HL-60 (cell line): ENCODE results near the gene VAT1.

Experiments used
- DNase-seq, 2 experiments: peaks; one replicate each; pipeline ENCODE4 v3.0.0-alpha.2; 2010 to 2020; ENCODE audit warnings: low read depth in 1 of 2, low spot score in 1 of 2
- H3K27ac ChIP-seq: fragments of 250-450 bp; sonication (Bioruptor Pico); replicated peaks from 2 replicates; pipeline ENCODE4 v1.5.1; 2020; ENCODE audit warnings: mild to moderate bottlenecking, moderate library complexity
- H3K27me3 ChIP-seq: fragments of 250-450 bp; sonication (Bioruptor Pico); 2 replicates; pipeline ENCODE4 v1.5.1; 2021; ENCODE audit warnings: mild to moderate bottlenecking, moderate library complexity; ENCODE audit not compliant: insufficient read depth, poor library complexity, severe bottlenecking
- H3K4me3 ChIP-seq: replicated peaks from 2 replicates; pipeline ENCODE4 v1.5.1; 2011; ENCODE audit warnings: mild to moderate bottlenecking, control low read depth, low read length; ENCODE audit not compliant: insufficient read depth
- CTCF ChIP-seq: IDR thresholded peaks from one replicate; pipeline ENCODE4 v1.5.1; 2011; ENCODE audit warnings: low read length, control low read depth, inconsistent platforms; ENCODE audit not compliant: insufficient read depth
- GABPA ChIP-seq: IDR thresholded peaks from 2 replicates; pipeline ENCODE4 v1.6.1; 2012; ENCODE audit warnings: low read depth
- POLR2AphosphoS5 ChIP-seq: IDR thresholded peaks from 2 replicates; pipeline ENCODE4 v1.6.1; 2012; ENCODE audit warnings: low read depth
- REST ChIP-seq: IDR thresholded peaks from 2 replicates; pipeline ENCODE4 v1.6.1; 2012; ENCODE audit warnings: low read depth; ENCODE audit not compliant: insufficient replicate concordance
- SPI1 ChIP-seq: IDR thresholded peaks from 2 replicates; pipeline ENCODE4 v1.6.1; 2012; ENCODE audit warnings: low read depth, mild to moderate bottlenecking, borderline replicate concordance

Gene VAT1

GRCh38 chr17:43025766-43026537 is 3.8 kb upstream of the VAT1 start:
- no peak for DNase-seq
- TF ChIP-seq POLR2AphosphoS5 (no peak), CTCF (no peak), GABPA (no peak), REST (no peak), SPI1 (no peak)
- no peak overlapping the region for H3K27ac ChIP-seq
- H3K4me3 ChIP-seq = no peak overlapping the region
- H3K27me3 ChIP-seq = no peaks in the 10 kb centered on the region

- no peak overlapping the region for H3K4me3 ChIP-seq
- H3K27me3 ChIP-seq = no peaks in the 10 kb centered on the region
- DNase-seq = no peak
- no peak overlapping the region for H3K27ac ChIP-seq
- no peak for TF ChIP-seq SPI1
- no peak for TF ChIP-seq GABPA
- no peak for TF ChIP-seq REST
These were observed 3.1 kb upstream of the VAT1 start for GRCh38 chr17:43025290-43025657.

GRCh38 chr17:43024407-43025289 is 2.5 kb upstream of the VAT1 start, which contains the start of gene RND2:
Gene RND2, plus strand, starts transcription at chr17:43025231. Its CDS starts 117 bp downstream, at chr17:43025348.
- Histone ChIP-seq H3K4me3 (peak within 1 kb of the TSS; percentile 43), H3K27me3 (no peaks in the 10 kb centered on the region), H3K27ac (peak within 1 kb of the TSS; percentile 30; the same call in 1 of the 2 replicates)
- TF ChIP-seq CTCF (peak; percentile 68), SPI1 (peak; percentile 41; the same call in 1 of the 2 replicates), REST (no peak), GABPA (no peak), POLR2AphosphoS5 (peak; percentile 12; the same call in 1 of the 2 replicates)
- DNase-seq = peak in 1 of 2 experiments; percentile 95
